GM21576 (cell line): ENCODE results near the gene LPCAT2.

Experiments used
- ATAC-seq: cut with Tn5 transposase; IDR thresholded peaks from one replicate; pipeline ENCODE4 v1.9.1; 2021; ENCODE audit warnings: mild to moderate bottlenecking, moderate library complexity; ENCODE audit not compliant: unreplicated experiment

Gene LPCAT2

GRCh38 chr16:55508941-55509931 lies at the start of gene LPCAT2:
Gene LPCAT2 (plus strand): TSS chr16:55509072. CDS start chr16:55509182, 110 bp downstream.
- no peak for ATAC-seq

DNA sequence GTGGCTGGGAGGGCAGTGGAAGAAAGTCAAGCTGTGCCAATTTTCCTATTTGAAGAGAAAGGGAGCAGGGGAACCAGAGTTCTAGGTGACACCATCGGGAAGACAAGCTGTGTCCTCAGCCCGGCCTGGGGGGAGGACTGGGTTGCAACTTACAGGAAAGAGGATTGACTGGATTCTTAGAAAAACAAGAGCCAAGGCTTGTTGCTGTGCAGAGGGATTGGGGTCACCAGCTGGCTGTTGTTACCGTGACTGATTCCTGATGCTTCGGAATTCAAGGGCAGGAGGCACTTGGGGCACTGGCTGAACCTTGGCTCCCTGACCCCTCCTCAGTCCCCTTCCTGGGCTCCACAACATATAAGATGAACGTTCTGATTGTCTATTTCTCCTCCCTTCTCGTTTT lies 46.6 kb upstream of the LPCAT2 start:
- no peak for ATAC-seq

DNA sequence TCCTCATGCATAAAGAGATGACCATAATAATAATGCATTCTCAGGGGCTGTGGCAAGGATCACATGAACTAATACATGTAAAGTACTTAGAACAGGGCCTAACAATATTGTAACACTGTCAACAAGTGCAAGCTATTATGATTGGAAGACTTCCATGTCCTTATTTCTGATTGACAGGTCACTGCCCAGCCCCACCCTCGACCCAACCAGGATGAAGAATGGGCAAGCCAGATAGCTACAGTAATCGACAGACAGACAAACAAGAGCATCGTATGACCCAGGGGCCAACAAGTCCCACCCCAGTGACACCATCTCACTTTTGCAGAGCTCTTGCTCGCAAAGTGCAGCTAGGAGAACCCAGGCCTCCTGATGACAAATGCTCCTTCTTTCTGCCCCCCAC lies 44.5 kb upstream of the LPCAT2 start:
- ATAC-seq = no peak

DNA sequence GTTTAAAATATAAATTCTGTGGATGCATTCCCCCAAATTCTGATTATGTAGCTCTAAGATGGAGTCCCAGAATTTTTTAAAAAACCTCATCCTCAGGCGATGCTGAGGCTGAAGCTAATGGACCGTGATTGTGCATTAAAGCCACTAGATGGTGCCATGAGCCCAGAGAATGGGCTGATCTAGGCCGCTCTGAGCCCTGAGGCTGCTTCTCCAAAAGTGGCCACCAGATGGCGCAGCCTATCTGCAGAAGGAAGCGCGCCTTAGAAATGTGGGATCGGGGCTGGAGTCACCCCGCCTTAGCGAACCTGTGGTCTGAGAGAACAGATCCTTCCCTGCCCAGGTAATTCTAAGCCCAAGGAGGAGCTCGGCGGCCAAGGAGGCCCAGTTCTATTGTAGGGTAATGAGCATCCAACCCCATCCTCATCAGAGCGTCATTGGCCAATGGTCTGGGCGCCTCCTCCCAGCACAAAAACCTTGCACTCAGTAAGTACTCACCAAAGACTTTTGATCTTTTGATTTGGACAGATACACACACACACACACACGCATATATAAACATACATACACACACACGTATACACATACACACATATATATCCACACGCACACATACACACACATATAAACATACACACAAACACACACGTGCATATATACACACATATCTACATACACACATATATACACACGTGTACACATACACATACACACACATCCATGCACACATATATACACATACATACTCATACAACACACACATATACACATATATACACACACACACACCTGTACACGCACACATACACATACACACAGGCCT lies 43.6 kb upstream of the LPCAT2 start:
- peak; percentile 92 for ATAC-seq

DNA sequence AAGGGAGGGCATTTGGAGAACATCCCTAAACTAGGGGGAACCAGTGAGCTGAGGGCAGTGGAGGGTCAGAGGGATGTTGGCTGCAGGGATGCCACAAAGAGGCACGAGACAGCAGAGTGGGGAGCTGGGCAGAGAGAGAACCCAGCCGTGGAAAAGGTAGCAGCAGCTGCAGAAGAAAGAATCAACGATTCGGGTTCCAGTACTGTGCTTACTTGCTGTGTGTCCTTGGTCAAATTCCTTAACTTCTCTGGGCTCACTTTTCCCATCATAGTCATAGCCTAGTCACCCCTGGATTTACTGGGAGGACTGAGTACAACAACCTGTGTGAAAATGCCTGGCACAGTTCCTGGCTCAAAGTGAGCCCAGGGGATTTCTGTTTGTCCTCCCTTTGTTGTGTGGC lies 42.7 kb upstream of the LPCAT2 start:
- no peak for ATAC-seq

DNA sequence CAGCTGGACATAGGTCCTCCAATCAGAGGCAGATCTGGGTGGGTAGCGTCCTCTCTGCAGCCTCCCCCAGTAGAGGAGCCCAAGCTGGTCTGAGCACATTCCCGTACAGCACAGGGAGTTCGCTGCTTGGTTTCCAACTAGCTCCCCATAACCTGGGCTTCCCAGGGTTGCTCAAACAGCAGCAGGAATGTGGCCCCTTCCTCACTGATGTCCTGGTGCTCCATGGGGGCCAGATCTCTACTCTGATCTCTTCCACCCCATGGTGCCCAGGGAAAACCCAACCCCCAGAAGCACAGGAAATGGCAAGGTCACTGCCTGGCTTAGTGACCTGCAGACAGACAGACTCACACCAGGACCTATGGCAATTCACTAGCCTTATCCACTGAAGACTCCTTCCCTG lies 41.0 kb upstream of the LPCAT2 start:
- no peak for ATAC-seq

- ATAC-seq = no peak
These were observed 40.4 kb upstream of the LPCAT2 start for GRCh38 chr16:55468352-55468990.

DNA sequence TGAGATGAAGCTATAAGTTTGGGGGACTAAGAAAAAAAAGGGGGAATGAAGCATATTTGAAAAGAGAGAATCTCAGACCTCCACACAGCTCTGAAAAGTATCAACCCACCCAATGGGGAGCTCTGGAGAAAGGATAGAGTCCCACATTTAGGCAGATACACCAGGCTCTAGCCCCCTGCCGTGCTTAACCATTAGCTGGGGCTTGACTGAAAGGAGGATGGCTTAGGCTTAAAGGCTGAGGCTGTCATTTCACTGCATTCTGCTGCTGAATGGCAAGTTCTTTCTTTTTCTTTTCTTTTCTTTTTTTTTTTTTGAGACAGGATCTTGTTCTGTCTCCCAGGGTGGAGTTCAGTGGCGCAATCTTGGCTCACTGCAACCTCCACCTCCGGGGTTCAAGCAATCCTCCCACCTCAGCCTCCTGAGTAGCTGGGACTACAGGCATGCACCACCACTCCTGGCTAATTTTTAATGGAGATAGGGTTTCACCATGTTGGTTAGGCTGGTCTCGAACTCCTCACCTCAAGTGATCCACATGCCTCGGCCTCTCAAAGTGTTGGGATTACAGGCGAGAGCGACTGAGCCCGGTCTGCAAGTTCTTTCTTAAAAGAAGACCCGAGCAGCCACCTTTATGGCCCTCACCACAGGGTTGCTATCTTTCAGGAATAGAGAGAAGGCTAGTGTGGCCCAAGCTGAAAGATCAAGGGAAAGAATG lies 38.9 kb upstream of the LPCAT2 start:
- ATAC-seq = no peak

DNA sequence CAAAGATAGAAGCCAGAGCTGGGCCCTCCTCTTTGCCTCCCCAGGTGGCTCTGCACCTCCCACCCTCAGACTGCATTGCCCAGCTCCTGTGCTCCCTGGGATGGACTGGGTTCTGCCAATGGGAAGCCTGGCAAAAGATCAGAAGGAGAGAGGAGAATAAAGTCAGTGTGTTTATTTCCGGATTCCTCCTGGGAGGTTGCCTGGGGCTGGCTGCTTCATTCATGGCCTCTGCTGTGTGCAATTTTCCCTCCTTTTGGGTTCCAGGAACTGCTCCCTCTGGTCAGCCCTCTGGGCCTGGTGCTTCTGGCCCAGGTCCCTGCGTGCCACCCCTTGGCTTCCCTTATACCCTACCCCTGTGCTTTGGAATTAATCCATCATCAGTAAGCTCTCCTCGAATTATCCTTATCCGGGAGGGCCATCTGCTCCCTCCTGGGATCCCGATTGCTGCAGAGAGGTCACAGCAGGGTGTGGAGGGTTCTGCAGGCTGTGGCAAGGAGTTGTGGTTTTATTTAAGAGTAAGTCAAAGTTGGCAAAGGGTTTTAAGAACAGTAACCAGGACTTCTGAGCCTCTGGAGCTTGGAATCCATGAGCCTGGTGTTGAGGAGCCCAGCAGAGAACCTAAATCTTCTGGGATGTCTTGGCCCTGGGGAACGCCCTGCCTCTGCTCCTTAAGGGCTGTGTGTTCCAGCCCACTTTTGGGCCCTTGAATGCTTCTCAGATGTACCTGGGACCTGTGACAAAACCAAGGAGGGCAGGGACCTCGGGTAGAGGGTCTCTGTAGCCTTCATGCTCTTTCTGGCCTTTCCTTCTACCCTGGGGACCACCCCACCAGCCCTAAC lies 38.1 kb upstream of the LPCAT2 start:
- ATAC-seq = no peak

DNA sequence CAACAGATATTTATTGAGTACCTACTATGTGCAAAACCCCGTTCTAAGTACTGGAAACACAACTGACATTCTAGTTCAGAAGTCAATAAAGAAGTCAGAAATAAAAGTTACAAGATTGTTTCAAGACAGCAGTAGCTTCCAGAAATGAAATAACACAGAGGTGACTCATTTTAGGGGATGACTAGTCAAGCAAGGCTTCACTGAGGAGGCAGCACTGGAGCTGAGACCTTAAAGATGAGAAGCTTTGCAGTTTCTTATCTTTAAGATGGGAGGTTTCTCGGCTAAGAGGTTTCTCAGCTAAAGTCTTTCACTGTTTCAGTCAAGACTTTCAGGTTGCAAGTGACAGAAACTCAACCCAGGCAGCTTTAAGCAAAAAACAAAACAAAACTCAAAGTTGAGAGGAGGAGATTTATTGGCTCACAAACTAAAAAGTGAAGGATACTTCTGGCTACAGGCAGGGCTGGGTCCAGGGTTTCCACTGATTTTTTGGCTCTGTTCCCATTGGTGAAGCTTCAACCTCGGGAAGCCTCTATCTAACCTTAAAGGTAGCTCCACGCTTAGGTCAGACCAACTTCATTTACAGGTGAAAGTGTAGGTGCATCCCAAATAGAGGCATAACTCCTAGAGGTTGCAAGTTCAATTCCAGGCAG lies 37.3 kb upstream of the LPCAT2 start:
- ATAC-seq = peak; percentile 86

DNA sequence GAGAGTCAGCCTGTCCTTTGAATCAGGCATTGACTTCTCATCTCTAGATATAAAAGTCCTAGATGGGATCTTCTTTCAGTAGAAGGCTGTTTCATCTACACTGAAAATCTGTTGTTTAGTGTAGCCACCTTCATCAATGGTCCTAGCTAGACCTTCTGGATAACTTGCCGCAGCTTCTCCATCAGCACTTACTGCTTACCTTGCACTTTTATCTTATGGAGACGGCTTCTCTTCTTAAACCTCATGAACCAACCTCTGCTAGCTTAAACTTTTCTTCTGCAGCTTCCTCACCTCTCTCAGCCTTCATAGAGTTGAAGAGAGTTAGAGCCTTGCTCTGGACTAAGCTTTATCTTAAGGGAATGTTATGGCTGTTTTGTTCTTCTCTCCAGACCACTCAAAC lies 35.3 kb upstream of the LPCAT2 start:
- no peak for ATAC-seq

DNA sequence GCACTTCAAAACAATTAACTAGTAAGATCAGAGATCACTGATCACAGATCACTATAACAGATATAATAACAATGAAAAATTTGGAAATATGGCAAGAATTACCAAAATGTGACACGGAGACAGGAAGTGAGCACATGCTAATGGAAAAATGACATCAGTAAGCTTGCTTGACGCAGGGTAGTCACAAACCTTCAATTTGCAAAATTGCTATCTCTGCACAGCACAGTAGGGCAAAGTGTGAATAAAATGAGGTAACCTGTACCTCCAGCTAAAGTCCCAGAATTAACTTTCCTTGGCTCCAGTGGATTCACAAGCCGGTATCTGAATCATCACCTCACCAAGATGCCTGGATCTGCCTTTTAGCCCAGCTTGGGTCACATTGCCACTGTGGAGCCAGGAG lies 34.1 kb upstream of the LPCAT2 start:
- ATAC-seq = no peak

GRCh38 chr16:55475919-55476318 lies 33.0 kb upstream of the LPCAT2 start:
- ATAC-seq = no peak

- no peak for ATAC-seq
These were observed 32.0 kb upstream of the LPCAT2 start for GRCh38 chr16:55476625-55477533.

DNA sequence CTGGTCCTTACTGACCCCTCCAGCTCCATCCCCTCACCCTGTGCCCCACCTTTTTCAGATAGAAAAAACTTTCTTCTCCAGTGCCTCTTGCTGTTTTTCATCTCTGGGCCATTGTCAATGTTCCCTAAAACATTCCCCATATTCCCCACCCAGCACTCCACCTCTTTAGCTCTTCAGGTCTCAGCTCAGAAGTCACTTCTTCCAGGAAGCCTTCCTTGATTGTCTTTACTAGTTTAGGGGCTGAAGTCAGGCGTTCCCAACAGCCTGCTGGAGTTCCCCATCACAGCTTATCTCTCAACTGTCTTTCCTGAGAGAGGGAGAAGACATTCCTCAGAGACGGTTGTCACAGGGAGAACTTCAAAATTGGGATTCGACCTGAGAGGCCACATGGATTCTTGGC lies 31.1 kb upstream of the LPCAT2 start:
- ATAC-seq = no peak

- no peak for ATAC-seq
These were observed 29.9 kb upstream of the LPCAT2 start, which contains the start of gene MMP2 for GRCh38 chr16:55478827-55479429. Gene MMP2 (plus strand): TSS chr16:55479198. CDS start chr16:55479480, 282 bp downstream.

DNA sequence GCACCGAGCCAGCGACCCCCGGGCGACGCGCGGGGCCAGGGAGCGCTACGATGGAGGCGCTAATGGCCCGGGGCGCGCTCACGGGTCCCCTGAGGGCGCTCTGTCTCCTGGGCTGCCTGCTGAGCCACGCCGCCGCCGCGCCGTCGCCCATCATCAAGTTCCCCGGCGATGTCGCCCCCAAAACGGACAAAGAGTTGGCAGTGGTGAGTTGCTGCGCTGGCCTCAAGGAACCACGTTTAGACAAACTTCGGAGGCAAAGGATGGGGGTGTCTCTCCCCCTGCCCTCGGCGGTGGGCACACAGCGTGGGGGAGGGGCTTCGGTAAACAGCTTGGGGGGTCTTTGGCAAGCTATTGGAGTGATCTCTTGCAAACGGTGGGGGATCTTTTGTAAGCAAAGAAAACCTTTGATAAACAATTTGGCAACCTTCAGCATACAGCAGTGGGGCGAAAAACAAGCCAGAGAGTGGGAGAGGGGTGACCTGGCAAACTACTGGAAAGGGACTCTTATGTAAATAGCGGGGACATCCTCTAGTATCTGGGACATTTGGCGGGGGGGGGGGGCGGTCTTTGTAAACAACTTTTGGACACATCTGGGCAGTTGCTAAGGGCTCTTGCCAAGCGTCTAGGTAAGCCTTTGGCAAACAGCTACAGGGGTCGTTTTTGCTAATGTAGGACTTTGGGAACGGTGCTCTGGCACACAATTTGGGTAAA lies 29.3 kb upstream of the LPCAT2 start:
- ATAC-seq = no peak
